HG02943 (cell line): ENCODE results near the gene CEACAM7.

Experiments used
- ATAC-seq: cut with Tn5 transposase; IDR thresholded peaks from one replicate; pipeline ENCODE4 v1.9.1; 2021; ENCODE audit warnings: mild to moderate bottlenecking, low read depth, moderate library complexity; ENCODE audit not compliant: unreplicated experiment

Gene CEACAM7

DNA sequence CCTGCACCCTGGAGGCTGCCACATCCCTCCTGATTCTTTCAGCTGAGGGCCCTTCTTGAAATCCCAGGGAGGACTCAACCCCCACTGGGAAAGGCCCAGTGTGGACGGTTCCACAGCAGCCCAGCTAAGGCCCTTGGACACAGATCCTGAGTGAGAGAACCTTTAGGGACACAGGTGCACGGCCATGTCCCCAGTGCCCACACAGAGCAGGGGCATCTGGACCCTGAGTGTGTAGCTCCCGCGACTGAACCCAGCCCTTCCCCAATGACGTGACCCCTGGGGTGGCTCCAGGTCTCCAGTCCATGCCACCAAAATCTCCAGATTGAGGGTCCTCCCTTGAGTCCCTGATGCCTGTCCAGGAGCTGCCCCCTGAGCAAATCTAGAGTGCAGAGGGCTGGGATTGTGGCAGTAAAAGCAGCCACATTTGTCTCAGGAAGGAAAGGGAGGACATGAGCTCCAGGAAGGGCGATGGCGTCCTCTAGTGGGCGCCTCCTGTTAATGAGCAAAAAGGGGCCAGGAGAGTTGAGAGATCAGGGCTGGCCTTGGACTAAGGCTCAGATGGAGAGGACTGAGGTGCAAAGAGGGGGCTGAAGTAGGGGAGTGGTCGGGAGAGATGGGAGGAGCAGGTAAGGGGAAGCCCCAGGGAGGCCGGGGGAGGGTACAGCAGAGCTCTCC, 13.5 kb upstream of the CEACAM7 start:
- no peak for ATAC-seq

DNA sequence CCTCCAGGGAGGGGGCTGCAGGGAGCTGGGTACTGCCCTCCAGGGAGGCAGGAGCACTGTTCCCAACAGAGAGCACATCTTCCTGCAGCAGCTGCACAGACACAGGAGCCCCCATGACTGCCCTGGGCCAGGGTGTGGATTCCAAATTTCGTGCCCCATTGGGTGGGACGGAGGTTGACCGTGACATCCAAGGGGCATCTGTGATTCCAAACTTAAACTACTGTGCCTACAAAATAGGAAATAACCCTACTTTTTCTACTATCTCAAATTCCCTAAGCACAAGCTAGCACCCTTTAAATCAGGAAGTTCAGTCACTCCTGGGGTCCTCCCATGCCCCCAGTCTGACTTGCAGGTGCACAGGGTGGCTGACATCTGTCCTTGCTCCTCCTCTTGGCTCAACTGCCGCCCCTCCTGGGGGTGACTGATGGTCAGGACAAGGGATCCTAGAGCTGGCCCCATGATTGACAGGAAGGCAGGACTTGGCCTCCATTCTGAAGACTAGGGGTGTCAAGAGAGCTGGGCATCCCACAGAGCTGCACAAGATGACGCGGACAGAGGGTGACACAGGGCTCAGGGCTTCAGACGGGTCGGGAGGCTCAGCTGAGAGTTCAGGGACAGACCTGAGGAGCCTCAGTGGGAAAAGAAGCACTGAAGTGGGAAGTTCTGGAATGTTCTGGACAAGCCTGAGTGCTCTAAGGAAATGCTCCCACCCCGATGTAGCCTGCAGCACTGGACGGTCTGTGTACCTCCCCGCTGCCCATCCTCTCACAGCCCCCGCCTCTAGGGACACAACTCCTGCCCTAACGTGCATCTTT, 12.5 kb upstream of the CEACAM7 start:
- ATAC-seq: no peak

DNA sequence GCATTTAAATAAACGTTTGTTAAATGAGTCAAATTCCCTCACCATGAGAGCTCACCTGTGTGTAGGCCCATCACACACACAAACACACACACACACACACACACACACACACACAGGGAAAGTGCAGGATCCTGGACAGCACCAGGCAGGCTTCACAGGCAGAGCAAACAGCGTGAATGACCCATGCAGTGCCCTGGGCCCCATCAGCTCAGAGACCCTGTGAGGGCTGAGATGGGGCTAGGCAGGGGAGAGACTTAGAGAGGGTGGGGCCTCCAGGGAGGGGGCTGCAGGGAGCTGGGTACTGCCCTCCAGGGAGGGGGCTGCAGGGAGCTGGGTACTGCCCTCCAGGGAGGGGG, 11.9 kb upstream of the CEACAM7 start:
- ATAC-seq: no peak

DNA sequence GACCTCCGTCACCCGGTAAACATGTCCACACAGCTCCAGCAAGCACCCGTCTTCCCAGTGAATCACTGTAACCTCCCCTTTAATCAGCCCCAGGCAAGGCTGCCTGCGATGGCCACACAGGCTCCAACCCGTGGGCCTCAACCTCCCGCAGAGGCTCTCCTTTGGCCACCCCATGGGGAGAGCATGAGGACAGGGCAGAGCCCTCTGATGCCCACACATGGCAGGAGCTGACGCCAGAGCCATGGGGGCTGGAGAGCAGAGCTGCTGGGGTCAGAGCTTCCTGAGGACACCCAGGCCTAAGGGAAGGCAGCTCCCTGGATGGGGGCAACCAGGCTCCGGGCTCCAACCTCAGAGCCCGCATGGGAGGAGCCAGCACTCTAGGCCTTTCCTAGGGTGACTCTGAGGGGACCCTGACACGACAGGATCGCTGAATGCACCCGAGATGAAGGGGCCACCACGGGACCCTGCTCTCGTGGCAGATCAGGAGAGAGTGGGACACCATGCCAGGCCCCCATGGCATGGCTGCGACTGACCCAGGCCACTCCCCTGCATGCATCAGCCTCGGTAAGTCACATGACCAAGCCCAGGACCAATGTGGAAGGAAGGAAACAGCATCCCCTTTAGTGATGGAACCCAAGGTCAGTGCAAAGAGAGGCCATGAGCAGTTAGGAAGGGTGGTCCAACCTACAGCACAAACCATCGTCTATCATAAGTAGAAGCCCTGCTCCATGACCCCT, 11.3 kb upstream of the CEACAM7 start:
- no peak for ATAC-seq

DNA sequence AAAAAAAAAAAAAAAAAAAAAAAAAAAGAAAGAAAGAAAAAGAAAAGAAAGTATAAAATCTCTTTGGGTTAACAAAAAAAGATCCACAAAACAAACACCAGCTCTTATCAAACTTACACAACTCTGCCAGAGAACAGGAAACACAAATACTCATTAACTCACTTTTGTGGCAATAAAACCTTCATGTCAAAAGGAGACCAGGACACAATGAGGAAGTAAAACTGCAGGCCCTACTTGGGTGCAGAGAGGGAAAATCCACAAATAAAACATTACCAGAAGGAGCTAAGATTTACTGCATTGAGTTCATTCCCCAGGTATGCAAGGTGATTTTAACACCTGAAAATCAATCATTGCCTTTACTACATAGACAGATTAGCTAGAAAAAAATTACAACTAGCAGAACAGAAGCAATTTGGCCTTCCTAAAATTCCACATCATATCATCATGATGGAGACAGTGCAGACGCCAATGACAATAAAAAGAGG, 10.7 kb upstream of the CEACAM7 start:
- no peak for ATAC-seq

DNA sequence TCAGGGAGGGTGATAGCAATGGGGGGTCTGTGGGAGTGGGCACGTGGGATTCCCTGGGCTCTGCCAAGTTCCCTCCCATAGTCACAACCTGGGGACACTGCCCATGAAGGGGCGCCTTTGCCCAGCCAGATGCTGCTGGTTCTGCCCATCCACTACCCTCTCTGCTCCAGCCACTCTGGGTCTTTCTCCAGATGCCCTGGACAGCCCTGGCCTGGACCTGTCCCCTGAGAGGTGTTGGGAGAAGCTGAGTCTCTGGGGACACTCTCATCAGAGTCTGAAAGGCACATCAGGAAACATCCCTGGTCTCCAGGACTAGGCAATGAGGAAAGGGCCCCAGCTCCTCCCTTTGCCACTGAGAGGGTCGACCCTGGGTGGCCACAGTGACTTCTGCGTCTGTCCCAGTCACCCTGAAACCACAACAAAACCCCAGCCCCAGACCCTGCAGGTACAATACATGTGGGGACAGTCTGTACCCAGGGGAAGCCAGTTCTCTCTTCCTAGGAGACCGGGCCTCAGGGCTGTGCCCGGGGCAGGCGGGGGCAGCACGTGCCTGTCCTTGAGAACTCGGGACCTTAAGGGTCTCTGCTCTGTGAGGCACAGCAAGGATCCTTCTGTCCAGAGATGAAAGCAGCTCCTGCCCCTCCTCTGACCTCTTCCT, 9.3 kb upstream of the CEACAM7 start:
- ATAC-seq: no peak

DNA sequence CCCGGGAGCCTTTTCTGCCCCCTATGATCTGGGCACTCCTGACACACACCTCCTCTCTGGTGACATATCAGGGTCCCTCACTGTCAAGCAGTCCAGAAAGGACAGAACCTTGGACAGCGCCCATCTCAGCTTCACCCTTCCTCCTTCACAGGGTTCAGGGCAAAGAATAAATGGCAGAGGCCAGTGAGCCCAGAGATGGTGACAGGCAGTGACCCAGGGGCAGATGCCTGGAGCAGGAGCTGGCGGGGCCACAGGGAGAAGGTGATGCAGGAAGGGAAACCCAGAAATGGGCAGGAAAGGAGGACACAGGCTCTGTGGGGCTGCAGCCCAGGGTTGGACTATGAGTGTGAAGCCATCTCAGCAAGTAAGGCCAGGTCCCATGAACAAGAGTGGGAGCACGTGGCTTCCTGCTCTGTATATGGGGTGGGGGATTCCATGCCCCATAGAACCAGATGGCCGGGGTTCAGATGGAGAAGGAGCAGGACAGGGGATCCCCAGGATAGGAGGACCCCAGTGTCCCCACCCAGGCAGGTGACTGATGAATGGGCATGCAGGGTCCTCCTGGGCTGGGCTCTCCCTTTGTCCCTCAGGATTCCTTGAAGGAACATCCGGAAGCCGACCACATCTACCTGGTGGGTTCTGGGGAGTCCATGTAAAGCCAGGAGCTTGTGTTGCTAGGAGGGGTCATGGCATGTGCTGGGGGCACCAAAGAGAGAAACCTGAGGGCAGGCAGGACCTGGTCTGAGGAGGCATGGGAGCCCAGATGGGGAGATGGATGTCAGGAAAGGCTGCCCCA, 8.5 kb upstream of the CEACAM7 start:
- ATAC-seq: no peak

DNA sequence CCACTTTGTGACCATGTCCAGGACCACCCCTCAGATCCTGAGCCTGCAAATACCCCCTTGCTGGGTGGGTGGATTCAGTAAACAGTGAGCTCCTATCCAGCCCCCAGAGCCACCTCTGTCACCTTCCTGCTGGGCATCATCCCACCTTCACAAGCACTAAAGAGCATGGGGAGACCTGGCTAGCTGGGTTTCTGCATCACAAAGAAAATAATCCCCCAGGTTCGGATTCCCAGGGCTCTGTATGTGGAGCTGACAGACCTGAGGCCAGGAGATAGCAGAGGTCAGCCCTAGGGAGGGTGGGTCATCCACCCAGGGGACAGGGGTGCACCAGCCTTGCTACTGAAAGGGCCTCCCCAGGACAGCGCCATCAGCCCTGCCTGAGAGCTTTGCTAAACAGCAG, 7.7 kb upstream of the CEACAM7 start:
- ATAC-seq: no peak

DNA sequence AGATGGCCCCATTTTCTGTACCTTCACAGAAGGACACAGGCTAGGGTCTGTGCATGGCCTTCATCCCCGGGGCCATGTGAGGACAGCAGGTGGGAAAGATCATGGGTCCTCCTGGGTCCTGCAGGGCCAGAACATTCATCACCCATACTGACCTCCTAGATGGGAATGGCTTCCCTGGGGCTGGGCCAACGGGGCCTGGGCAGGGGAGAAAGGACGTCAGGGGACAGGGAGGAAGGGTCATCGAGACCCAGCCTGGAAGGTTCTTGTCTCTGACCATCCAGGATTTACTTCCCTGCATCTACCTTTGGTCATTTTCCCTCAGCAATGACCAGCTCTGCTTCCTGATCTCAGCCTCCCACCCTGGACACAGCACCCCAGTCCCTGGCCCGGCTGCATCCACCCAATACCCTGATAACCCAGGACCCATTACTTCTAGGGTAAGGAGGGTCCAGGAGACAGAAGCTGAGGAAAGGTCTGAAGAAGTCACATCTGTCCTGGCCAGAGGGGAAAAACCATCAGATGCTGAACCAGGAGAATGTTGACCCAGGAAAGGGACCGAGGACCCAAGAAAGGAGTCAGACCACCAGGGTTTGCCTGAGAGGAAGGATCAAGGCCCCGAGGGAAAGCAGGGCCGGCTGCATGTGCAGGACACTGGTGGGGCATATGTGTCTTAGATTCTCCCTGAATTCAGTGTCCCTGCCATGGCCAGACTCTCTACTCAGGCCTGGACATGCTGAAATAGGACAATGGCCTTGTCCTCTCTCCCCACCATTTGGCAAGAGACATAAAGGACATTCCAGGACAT, 7.0 kb upstream of the CEACAM7 start:
- no peak for ATAC-seq

DNA sequence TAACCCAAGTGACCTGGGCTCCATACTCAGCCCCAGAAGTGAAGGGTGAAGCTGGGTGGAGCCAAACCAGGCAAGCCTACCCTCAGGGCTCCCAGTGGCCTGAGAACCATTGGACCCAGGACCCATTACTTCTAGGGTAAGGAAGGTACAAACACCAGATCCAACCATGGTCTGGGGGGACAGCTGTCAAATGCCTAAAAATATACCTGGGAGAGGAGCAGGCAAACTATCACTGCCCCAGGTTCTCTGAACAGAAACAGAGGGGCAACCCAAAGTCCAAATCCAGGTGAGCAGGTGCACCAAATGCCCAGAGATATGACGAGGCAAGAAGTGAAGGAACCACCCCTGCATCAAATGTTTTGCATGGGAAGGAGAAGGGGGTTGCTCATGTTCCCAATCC, 6.1 kb upstream of the CEACAM7 start:
- no peak for ATAC-seq

DNA sequence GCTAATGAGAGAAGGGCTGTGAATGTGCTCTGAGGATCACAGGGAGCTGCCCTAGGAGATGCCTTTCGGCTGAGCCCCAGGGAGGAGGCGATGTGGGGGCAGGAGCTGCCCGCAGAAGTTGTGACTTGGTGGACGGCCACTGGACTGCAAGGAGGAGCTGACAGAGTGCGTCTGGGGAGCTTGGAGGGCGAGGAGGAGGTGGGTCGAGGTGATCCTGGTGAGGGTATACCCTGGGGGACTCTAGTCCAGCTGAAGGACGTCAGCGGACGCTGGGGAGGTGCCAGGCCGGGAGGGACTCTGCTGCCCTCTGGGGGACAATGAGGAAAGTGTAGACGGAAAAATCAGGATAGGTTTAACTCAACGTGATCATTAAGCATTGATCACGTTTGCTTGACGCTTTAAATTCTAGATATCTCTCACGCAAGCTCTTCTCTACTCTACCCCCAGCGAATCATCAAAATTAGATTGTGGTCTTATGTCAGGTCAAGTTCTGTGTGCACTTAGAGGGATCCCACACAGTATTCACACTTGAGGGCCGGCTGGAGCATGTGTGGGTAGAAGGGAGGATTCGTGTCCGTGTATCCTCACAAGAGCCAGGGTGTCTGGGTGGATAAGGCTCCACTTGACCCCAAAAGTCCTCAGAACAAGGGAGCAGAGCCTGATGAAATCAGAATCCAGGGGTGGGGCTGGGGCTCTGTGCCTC, 3.3 kb upstream of the CEACAM7 start:
- ATAC-seq: no peak

DNA sequence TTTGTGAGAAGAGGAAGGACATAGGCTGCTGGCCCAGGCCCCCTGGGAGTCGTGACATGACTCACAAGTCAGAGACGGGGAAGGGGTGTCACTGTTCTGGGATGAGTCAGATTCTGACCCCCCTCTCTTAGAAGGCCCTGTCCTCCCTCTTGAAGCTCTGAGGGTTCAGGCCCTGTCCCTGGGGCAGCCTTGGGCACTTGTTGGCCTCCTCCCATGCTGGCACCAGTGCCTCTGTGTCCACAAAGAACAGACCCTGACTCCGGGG, 2.7 kb upstream of the CEACAM7 start:
- no peak for ATAC-seq

DNA sequence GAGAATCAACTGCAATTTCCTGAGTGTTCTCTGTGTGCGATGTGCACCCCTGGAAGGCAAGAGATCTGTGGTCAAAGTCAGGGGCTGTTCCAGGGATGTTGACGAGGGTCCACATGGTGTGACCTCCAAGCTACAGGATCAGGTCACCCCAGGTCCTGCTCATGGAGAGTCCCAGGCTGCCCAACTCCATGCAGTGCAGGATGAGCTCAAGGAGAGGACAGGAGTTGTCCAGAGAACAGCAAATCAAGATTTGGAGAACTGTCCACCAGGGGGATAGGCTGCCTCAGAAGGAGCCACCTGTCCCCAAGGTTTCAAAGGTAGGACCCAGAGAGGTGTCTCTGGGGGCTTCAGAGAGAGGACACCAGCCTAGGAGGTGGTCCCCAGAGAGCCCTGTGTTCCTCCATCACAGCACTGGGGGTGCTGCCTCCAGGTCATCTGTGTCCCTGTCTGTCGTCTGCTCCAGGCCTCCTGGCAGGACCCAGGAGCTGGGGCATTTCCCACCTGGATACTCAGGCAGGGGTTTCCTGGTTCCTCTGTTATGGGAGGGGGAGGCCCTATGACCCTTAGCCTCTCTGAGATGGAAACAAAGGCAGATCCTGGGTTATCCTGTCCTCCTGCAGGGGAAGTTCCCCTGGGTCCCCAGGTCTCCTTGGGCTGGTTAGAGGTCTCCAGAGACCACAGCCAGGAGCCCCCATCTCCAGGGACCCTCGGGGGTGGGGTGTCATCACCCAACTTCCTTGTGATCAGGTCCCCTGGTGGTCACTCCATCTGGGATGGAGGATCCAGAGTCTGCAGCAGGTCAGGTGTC, 2.1 kb upstream of the CEACAM7 start:
- no peak for ATAC-seq

DNA sequence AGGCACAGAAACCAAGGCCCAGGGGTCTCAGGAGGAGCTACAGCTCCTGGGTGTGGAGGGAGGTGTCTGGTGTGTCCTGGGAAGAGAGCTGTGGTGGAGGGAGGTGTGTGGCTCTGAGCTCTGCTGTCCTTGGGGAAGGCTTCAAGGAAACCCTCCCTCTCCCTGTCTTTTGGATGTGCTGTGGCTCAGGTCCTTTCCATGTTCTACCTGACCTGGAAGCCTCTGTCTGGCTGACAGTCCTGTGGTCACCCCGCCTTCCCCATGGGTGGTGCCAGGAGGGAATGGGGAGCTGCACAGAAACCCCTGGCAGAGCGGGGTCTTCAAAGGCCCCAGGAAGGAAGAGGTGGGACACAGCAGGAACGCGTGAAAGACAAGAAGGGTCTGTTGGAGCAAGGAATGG, 617 bp upstream of the CEACAM7 start:
- ATAC-seq: no peak

DNA sequence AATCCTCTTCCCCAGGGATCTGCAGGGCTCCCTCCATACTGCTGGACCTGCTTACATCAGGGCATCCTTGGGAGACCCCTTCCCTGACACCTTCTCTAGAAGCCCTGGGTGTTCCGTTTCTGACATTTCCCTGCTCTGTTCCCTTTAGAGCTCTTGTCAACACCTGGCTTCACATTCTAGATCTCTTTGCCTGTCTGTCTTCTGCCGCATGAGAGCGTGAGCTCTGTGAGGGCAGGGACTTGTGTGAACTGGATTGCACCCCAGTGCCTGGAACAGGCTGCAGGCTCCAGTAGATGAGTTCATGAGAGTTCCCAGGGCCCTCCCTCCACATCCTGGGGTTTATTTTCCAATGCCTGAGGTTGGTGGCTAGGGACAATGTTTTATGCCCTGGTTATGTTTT, 651 bp downstream of the CEACAM7 start:
- no peak for ATAC-seq

DNA sequence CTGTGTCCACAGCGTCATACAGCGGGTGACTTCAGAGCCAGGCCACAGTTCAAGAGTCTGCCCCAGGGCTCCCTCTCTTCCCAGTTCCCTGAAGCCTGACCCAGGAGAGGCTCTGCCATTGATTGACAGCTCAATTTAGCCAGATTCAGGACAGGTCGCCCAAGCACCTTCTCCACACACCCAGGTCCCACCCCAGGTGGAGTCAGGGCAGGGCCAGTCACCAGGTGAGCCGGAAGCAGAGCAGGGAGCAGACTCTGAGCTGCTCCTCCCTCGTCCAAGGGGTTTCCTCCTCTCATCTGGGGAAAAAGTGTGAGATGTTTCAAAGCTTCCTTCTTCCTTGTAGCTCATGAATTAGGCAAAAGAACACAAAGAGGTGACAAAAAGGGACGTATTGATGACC, 5.6 kb downstream of the CEACAM7 start:
- no peak for ATAC-seq

DNA sequence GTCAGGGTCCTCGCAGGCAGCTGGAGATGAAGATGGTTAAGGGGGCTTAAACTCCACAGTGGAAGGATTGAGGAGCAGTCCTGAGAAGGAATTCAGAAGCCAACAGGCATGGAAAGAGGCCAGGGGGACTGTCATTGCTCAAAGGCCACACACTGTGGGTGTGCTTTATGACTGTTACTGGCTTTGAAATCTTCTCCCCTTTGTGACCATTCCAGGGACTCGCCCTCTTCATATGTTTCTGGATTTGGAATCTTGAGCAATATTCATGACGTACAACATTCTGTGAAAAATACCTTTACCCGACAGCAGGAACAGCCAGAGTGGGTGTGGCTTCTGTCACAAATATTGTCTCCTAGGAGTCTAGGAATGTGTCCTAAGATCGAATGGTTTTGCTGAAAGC, 16.6 kb downstream of the CEACAM7 start:
- ATAC-seq: no peak

DNA sequence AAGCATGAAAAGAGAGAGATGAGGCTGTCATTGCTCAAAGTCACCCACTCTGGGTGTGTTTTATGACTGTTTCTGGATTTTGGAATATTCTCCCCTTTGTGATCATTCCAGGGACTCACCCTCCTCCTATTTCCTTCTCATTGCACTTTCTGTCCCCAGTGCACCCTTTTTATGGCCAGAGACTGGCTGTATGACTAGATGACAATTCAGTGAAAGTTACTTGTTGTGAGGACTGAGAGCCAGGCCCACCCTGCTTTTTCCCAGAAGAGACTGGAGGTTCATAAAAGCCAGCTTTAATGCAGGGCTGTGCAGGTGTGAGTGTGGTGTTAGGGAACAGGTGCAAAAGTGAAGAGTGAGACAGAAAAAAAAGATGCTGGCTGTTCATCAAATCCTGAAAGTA, 17.3 kb downstream of the CEACAM7 start:
- ATAC-seq: no peak
